ENCODE results near the gene PEF1. TPM values are rescaled to one million over a fixed set of nuclear protein-coding genes. Genes with fewer than 3 reads are reported as not detected.

The PEF1 gene
- total RNA-seq, 1 donor from 2014 or later = 53.0 TPM

- H3K36me3 Mint-ChIP-seq (ENCODE audit: low read depth) = peaks cover 39% of the 10 kb centered on the region
- H3K4me1 Mint-ChIP-seq (ENCODE audit: low read depth) = peaks cover 64% of the 10 kb centered on the region
- no peak overlapping the region for H3K4me3 Mint-ChIP-seq (ENCODE audit: unreplicated experiment)
- no peaks in the 10 kb centered on the region for H3K27me3 Mint-ChIP-seq (ENCODE audit: low read depth)
- H3K9me3 Mint-ChIP-seq (ENCODE audit: low read depth) = no peaks in the 10 kb centered on the region
- H3K27ac Mint-ChIP-seq (ENCODE audit: unreplicated experiment) = peak overlapping the region; percentile 85
- TF ChIP-seq CTCF (IDR thresholded peaks at IDR 0.05) = no peak
- DNase-seq (ENCODE audit: low spot score) = no peak
Measured at GRCh38 chr1:31689854-31690253, 45.2 kb upstream of the PEF1 start.

- H3K27me3 Mint-ChIP-seq (ENCODE audit: low read depth) = no peaks in the 10 kb centered on the region
- peaks cover 61% of the 10 kb centered on the region for H3K4me1 Mint-ChIP-seq (ENCODE audit: low read depth)
- no peak for TF ChIP-seq CTCF (IDR thresholded peaks at IDR 0.05)
- peaks cover 41% of the 10 kb centered on the region for H3K36me3 Mint-ChIP-seq (ENCODE audit: low read depth)
- DNase-seq (ENCODE audit: low spot score) = no peak
- no peaks in the 10 kb centered on the region for H3K9me3 Mint-ChIP-seq (ENCODE audit: low read depth)
- no peak overlapping the region for H3K4me3 Mint-ChIP-seq (ENCODE audit: unreplicated experiment)
- peak overlapping the region; percentile 71 for H3K27ac Mint-ChIP-seq (ENCODE audit: unreplicated experiment)
Measured at GRCh38 chr1:31689379-31689778, 44.7 kb upstream of the PEF1 start.

- peak overlapping the region; percentile 43 for H3K27ac Mint-ChIP-seq (ENCODE audit: unreplicated experiment)
- no peaks in the 10 kb centered on the region for H3K9me3 Mint-ChIP-seq (ENCODE audit: low read depth)
Measured at GRCh38 chr1:31688233-31688918, 43.7 kb upstream of the PEF1 start.

GRCh38 chr1:31687601-31688000 lies 42.9 kb upstream of the PEF1 start:
- DNase-seq (ENCODE audit: low spot score) = no peak
- H3K4me3 Mint-ChIP-seq (ENCODE audit: unreplicated experiment) = no peak overlapping the region
- peaks cover 51% of the 10 kb centered on the region for H3K4me1 Mint-ChIP-seq (ENCODE audit: low read depth)
- no peak for TF ChIP-seq CTCF (IDR thresholded peaks at IDR 0.05)
- H3K9me3 Mint-ChIP-seq (ENCODE audit: low read depth) = no peaks in the 10 kb centered on the region
- peaks cover 38% of the 10 kb centered on the region for H3K36me3 Mint-ChIP-seq (ENCODE audit: low read depth)
- H3K27me3 Mint-ChIP-seq (ENCODE audit: low read depth) = no peaks in the 10 kb centered on the region
- H3K27ac Mint-ChIP-seq (ENCODE audit: unreplicated experiment) = no peak overlapping the region

More at GRCh38 chr1:31688233-31688918, 43.7 kb upstream of the PEF1 start:
- Mint-ChIP-seq H3K4me3 (ENCODE audit: unreplicated experiment) (no peak overlapping the region), H3K27me3 (ENCODE audit: low read depth) (no peaks in the 10 kb centered on the region), H3K36me3 (ENCODE audit: low read depth) (peaks cover 39% of the 10 kb centered on the region), H3K4me1 (ENCODE audit: low read depth) (peaks cover 56% of the 10 kb centered on the region)
- no peak for DNase-seq (ENCODE audit: low spot score)
- TF ChIP-seq CTCF (IDR thresholded peaks at IDR 0.05) = no peak

GRCh38 chr1:31685795-31686194 lies 41.1 kb upstream of the PEF1 start:
- Mint-ChIP-seq H3K4me1 (ENCODE audit: low read depth) (peaks cover 42% of the 10 kb centered on the region), H3K36me3 (ENCODE audit: low read depth) (peaks cover 36% of the 10 kb centered on the region), H3K9me3 (ENCODE audit: low read depth) (no peaks in the 10 kb centered on the region), H3K27me3 (ENCODE audit: low read depth) (no peaks in the 10 kb centered on the region), H3K27ac (ENCODE audit: unreplicated experiment) (no peak overlapping the region), H3K4me3 (ENCODE audit: unreplicated experiment) (no peak overlapping the region)
- no peak for TF ChIP-seq CTCF (IDR thresholded peaks at IDR 0.05)
- no peak for DNase-seq (ENCODE audit: low spot score)
